Ovary (tissue), 9 donors: ENCODE measurements around the gene MTMR11. TPM values are rescaled to one million over a fixed set of nuclear protein-coding genes. Genes with fewer than 3 reads are reported as not detected.

Source experiments
- DNase-seq, 5 donors: peaks; one replicate each; pipeline ENCODE4 v3.0.0-alpha.2; 2019 to 2020
- H3K27ac ChIP-seq, 2 donors: fragments of 200-600 bp; one replicate each; pipeline versions ENCODE4 v1.5.1 to v1.8.0; 2019 to 2022
- H3K27me3 ChIP-seq: fragments of 200-600 bp; one replicate; pipeline ENCODE4 v1.8.0; 2022
- H3K36me3 ChIP-seq: fragments of 200-600 bp; sonication (generic); one replicate; pipeline ENCODE4 v1.5.1; 2019
- H3K4me1 ChIP-seq: one replicate; pipeline ENCODE4 v1.8.1; 2013; ENCODE audit warnings: mild to moderate bottlenecking, moderate library complexity; ENCODE audit not compliant: insufficient read depth
- H3K4me3 ChIP-seq: fragments of 200-600 bp; sonication (generic); one replicate; pipeline ENCODE4 v1.5.1; 2017
- H3K9me3 ChIP-seq, 2 donors: fragments of 200-600 bp in 1 of 2; sonication (generic) in 1 of 2; one replicate each; pipeline versions ENCODE4 v1.5.1 to v1.8.1; 2013 to 2019; ENCODE audit warnings: mild to moderate bottlenecking in 1 of 2, moderate library complexity in 1 of 2
- CTCF ChIP-seq, 3 donors: fragments of 450-650 bp in 2 of 3; fragments of 200-600 bp in 1 of 3; IDR thresholded peaks; one replicate each; pipeline versions ENCODE4 v1.5.1 to v1.8.0; 2016 to 2022; ENCODE audit warnings: antibody characterized with exemption in 3 of 3, mild to moderate bottlenecking in 1 of 3
- EP300 ChIP-seq: sonication (generic); formaldehyde crosslinking; IDR thresholded peaks from one replicate; pipeline ENCODE4 v1.6.1; 2017; ENCODE audit warnings: antibody characterized with exemption
- POLR2A ChIP-seq: fragments of 450-650 bp; IDR thresholded peaks from one replicate; pipeline ENCODE4 v1.6.1; 2017; ENCODE audit warnings: antibody characterized with exemption, mild to moderate bottlenecking, moderate library complexity
- WGBS, 3 donors: extraction: QIAGEN DNeasy Blood & Tissue Kit in 1 of 3; methylation state at CpG; one replicate each; pipeline versions ENCODE4 v1.1.5 to v1.1.7; 2013 to 2017; 5-methylcytosine and 5-hydroxymethylcytosine counted together
- intact Hi-C, 4 donors: fragments of 100-400 bp; cut with DNase I; formaldehyde crosslinking; loops; one replicate each; pipeline versions ENCODE4 v1.11.0 to v1.15.1; 2022 to 2023
- polyA plus RNA-seq, 2 donors: library from polyadenylated mRNA; stranded (reverse); fragments of 200-250 nt in 1 of 2; fragments of 350-450 nt in 1 of 2; fragmentation: Illumina TruSeq in 1 of 2; extraction: RNeasy Lipid Tissue Mini Kit (QIAGEN cat#74804) in 1 of 2; gene quantifications; one replicate each; pipeline ENCODE4 v1.2.3, GENCODE V29; 2013 to 2014
- total RNA-seq, 7 donors: library from RNA; depleted of rRNA in 2 of 7; stranded (reverse); fragments of >200 nt in 2 of 7; fragmentation: NEBNext Ultra II Directional in 3 of 7; extraction: Animal tissue kit (Norgen Biotek cat#: 25700) in 3 of 7; gene quantifications; one replicate each; pipeline versions ENCODE4 v1.1.0 to v1.2.4, GENCODE V29; 2016 to 2023
- donor health status: DM: no; HTN: no; CAD: no; lungs with moderate emphysema.
- donor health status: DM: no; HTN: no; CAD: no.
- donor health status: Bipolar disorder and iron deficiency.
- donor health status: DM: yes; HTN: yes; CAD: no.
- donor health status: DM: no; HTN: no; CAD: no.
- donor health status: DM: yes; HTN: yes; CAD: no.

The MTMR11 gene
- total and polyA plus RNA-seq, 9 donors = 19.1 to 51.5 (median 33.0) TPM

DNA sequence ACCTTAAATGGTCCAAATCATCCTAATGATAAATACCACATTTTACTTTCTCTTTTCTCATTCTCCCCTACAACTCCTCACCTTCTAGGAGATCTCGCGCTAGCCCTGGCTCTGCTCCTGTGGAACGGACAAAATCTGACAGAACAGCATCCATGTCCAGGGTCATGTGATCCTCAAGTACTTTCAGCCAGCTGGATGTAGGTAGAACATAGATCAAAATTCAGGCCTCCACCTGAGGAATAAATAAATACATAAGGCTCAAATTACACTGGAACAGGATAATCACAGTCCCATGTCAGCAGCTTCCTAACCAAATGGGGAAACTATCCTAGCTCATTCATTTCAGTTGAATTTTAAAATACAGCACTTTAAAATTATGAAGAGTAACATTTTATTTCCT lies 40.7 kb upstream of the MTMR11 start:
- Histone ChIP-seq H3K27me3 (no peaks in the 10 kb centered on the region), H3K27ac (no peak overlapping the region), H3K4me3 (no peak overlapping the region), H3K9me3 (no peaks in the 10 kb centered on the region), H3K4me1 (no peaks in the 10 kb centered on the region), H3K36me3 (no peaks in the 10 kb centered on the region)
- intact Hi-C loops = no loop called here
- TF ChIP-seq CTCF (IDR thresholded peaks at IDR 0.05) (no peak), EP300 (no peak), POLR2A (no peak)
- 88 to 96% (median 91%) methylated on average over 3 of the region's 3 CpGs for whole genome bisulfite sequencing, 3 donors
- no peak for DNase-seq

- Histone ChIP-seq H3K4me3 (no peak overlapping the region), H3K27me3 (no peaks in the 10 kb centered on the region), H3K27ac (no peak overlapping the region), H3K9me3 (no peaks in the 10 kb centered on the region), H3K4me1 (no peaks in the 10 kb centered on the region), H3K36me3 (no peaks in the 10 kb centered on the region)
- intact Hi-C loops = no loop called here
- DNase-seq = no peak
- WGBS, 3 donors = 92 to 94% (median 92%) methylated on average over 2 of the region's 2 CpGs
- TF ChIP-seq POLR2A = no peak
- TF ChIP-seq EP300 = no peak
- no peak for TF ChIP-seq CTCF (IDR thresholded peaks at IDR 0.05)
These were observed 35.9 kb upstream of the MTMR11 start for GRCh38 chr1:149972547-149972946.

DNA sequence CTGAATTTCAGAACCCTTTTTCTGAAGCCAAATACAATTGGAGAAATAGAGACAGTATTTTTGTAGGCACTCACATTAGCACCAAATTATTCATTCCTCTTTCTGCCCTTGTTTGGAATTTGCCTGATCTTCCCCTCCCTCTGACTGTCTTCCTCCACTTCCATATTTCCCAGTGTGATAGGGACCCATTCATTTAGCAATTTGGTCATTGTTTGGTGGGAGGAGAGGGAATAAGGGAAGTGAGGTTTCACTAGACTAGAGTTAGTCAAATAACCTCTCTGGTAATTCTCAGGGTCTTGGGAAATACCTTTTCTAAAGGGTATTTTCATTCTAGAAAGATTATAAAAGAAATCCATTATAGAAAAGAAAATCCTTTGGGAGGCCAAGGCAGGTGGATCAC lies 31.0 kb upstream of the MTMR11 start:
- H3K4me1 ChIP-seq = peaks cover 7% of the 10 kb centered on the region
- no peaks in the 10 kb centered on the region for H3K27me3 ChIP-seq
- no peak for DNase-seq
- TF ChIP-seq EP300 = no peak
- TF ChIP-seq CTCF (IDR thresholded peaks at IDR 0.05) = no peak
- TF ChIP-seq POLR2A = no peak
- no peaks in the 10 kb centered on the region for H3K9me3 ChIP-seq
- no peaks in the 10 kb centered on the region for H3K36me3 ChIP-seq
- no peak overlapping the region for H3K4me3 ChIP-seq
- H3K27ac ChIP-seq = no peak overlapping the region
- intact Hi-C loops = loop anchor here in 1 of 4 donors (10.0 kb wide), 1 partner anchor 47 kb away; the partner anchor contains the start of gene OTUD7B

GRCh38 chr1:149967041-149967440 lies 30.4 kb upstream of the MTMR11 start:
- H3K27me3 ChIP-seq = no peaks in the 10 kb centered on the region
- peaks cover 7% of the 10 kb centered on the region for H3K4me1 ChIP-seq
- DNase-seq = no peak
- no peak for TF ChIP-seq CTCF (IDR thresholded peaks at IDR 0.05)
- intact Hi-C loops = loop anchor here in 1 of 4 donors (10.0 kb wide), 1 partner anchor 48 kb away; the partner anchor contains the start of gene OTUD7B
- no peak overlapping the region for H3K27ac ChIP-seq
- no peak overlapping the region for H3K4me3 ChIP-seq
- no peaks in the 10 kb centered on the region for H3K9me3 ChIP-seq
- WGBS, 3 donors = 82 to 84% (median 83%) methylated on average over 3 of the region's 3 CpGs
- no peaks in the 10 kb centered on the region for H3K36me3 ChIP-seq

- no peaks in the 10 kb centered on the region for H3K9me3 ChIP-seq
- WGBS, 3 donors = 38 to 63% (median 42%) methylated on average over 1 of the region's 1 CpG
- no peak overlapping the region for H3K4me3 ChIP-seq
- no peak overlapping the region for H3K27ac ChIP-seq
- H3K4me1 ChIP-seq = peaks cover 7% of the 10 kb centered on the region
- H3K27me3 ChIP-seq = no peaks in the 10 kb centered on the region
- intact Hi-C loops = loop anchor here in 1 of 4 donors (10.0 kb wide), 1 partner anchor 48 kb away; the partner anchor contains the start of gene OTUD7B
- TF ChIP-seq EP300 = no peak
- TF ChIP-seq POLR2A = no peak
- TF ChIP-seq CTCF (IDR thresholded peaks at IDR 0.05) = no peak
- no peaks in the 10 kb centered on the region for H3K36me3 ChIP-seq
- no peak for DNase-seq
These were observed 29.7 kb upstream of the MTMR11 start for GRCh38 chr1:149966405-149966804.
